ENCODE measurements around the gene CORIN.

DNA sequence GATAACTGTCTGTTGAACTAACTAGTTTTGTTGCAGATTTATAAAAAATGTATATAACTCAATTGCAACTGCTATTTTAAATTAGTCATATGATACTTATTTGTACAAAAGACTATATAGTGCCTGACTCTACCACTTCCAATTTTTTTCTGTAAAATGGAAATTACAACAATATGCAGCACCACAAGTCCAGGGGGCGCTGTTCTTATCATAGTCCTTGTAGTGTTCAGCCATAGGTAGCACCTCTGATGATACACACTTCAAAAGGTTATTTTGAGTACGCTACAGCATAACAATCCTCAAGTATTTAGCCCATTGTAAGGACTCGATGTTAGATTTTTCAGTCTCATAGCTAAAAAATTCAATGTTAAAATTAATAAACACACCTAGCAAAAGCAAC is 174.9 kb downstream of the CORIN start:
- TF ChIP-seq, protein P1, sequence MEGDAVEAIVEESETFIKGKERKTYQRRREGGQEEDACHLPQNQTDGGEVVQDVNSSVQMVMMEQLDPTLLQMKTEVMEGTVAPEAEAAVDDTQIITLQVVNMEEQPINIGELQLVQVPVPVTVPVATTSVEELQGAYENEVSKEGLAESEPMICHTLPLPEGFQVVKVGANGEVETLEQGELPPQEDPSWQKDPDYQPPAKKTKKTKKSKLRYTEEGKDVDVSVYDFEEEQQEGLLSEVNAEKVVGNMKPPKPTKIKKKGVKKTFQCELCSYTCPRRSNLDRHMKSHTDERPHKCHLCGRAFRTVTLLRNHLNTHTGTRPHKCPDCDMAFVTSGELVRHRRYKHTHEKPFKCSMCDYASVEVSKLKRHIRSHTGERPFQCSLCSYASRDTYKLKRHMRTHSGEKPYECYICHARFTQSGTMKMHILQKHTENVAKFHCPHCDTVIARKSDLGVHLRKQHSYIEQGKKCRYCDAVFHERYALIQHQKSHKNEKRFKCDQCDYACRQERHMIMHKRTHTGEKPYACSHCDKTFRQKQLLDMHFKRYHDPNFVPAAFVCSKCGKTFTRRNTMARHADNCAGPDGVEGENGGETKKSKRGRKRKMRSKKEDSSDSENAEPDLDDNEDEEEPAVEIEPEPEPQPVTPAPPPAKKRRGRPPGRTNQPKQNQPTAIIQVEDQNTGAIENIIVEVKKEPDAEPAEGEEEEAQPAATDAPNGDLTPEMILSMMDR (IDR thresholded peaks at IDR 0.05): peak in 1 of 6 experiments; percentile 20
- TF ChIP-seq POLR2A (IDR thresholded peaks at IDR 0.05): no peak
